ENCODE measurements around the gene LBX1. TPM values are rescaled to one million over a fixed set of nuclear protein-coding genes. Genes with fewer than 3 reads are reported as not detected.

LBX1 gene
- total RNA-seq, 2 donors from 2014 or later, result not detected

DNA sequence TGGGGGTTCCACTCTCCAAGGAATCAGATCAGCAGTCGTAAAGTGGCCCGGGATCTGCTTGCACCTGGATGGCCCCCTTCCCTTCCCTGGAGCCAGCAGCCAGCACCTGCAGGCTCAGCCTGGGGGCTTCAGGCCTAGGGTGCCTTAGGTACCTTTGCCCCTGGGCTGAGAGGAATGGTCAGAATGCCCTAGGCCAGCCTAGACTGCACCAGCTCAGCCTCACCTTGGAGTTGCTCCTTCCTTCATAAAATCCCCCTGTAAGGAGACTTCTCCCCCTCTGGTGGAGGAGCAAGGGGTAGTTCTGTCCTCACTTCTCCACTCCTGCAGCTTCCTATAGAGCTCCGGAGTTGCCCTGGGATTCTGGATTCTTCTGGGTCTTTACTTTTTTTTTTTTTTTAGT lies 32.4 kb upstream of the LBX1 start:
- TF ChIP-seq, protein P1, sequence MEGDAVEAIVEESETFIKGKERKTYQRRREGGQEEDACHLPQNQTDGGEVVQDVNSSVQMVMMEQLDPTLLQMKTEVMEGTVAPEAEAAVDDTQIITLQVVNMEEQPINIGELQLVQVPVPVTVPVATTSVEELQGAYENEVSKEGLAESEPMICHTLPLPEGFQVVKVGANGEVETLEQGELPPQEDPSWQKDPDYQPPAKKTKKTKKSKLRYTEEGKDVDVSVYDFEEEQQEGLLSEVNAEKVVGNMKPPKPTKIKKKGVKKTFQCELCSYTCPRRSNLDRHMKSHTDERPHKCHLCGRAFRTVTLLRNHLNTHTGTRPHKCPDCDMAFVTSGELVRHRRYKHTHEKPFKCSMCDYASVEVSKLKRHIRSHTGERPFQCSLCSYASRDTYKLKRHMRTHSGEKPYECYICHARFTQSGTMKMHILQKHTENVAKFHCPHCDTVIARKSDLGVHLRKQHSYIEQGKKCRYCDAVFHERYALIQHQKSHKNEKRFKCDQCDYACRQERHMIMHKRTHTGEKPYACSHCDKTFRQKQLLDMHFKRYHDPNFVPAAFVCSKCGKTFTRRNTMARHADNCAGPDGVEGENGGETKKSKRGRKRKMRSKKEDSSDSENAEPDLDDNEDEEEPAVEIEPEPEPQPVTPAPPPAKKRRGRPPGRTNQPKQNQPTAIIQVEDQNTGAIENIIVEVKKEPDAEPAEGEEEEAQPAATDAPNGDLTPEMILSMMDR (IDR thresholded peaks at IDR 0.05), result no peak
- no peaks in the 10 kb centered on the region for H3K36me3 ChIP-seq
- no peaks in the 10 kb centered on the region for H3K27me3 ChIP-seq (replicated peaks; ENCODE audit: insufficient read depth)
- H3K9me3 ChIP-seq, result peaks cover 6% of the 10 kb centered on the region
- DNase-seq (ENCODE audit: low spot score) (no peak), ATAC-seq (ENCODE audit: insufficient number of reproducible peaks, low FRiP score, low read depth) (no peak)
- no peak overlapping the region for H3K4me3 ChIP-seq
- no peaks in the 10 kb centered on the region for H3K4me1 ChIP-seq (ENCODE audit: control insufficient read depth in 1 of 2, low read depth in 2 of 2)
- no peak overlapping the region for H3K27ac ChIP-seq

DNA sequence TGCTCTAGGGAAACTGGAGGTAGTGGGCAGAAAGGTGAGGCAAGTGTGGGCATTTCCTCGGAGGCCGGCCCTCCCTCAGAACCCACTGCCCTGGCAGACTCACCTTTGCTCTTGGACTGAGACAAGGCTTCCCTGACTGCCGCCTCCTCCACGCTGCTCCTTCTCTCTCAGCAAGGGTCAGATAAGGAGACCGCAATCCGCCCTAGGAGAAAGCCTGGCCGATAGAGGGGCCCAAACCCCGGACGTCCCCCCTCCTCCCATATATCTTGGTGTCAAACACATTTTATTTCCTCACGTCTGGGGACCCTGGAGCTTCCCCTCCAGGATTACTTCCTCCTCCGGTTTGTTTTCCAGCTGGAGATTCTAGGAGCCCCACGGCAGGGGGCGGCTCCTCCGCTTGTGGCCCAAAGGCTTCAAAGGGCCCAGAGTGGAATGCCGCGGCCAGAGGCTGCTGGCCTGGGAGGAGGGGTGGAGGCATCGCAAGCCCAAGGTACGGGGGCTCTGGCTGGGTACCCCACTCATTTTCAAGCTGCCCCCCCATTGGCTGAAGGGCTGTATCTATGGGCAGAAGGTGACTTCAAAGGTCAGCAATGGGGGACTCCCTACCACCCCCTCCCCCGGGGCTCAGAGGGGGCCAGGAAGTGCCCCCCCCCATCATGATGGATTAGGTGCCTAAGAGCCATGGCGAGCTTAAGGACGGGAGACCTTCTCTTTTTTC lies 31.7 kb upstream of the LBX1 start:
- H3K27me3 ChIP-seq (replicated peaks; ENCODE audit: insufficient read depth), result no peaks in the 10 kb centered on the region
- no peak overlapping the region for H3K27ac ChIP-seq
- ATAC-seq (ENCODE audit: insufficient number of reproducible peaks, low FRiP score, low read depth) (no peak), DNase-seq (ENCODE audit: low spot score) (no peak)
- TF ChIP-seq, protein P1 (IDR thresholded peaks at IDR 0.05), result no peak
- H3K4me1 ChIP-seq (ENCODE audit: control insufficient read depth in 1 of 2, low read depth in 2 of 2), result no peaks in the 10 kb centered on the region
- no peaks in the 10 kb centered on the region for H3K36me3 ChIP-seq
- peaks cover 6% of the 10 kb centered on the region for H3K9me3 ChIP-seq
- H3K4me3 ChIP-seq, result no peak overlapping the region

GRCh38 chr10:101258179-101258885 lies 29.1 kb upstream of the LBX1 start:
- H3K4me1 ChIP-seq (ENCODE audit: control insufficient read depth in 1 of 2, low read depth in 2 of 2), result no peaks in the 10 kb centered on the region
- H3K27me3 ChIP-seq (replicated peaks; ENCODE audit: insufficient read depth), result no peaks in the 10 kb centered on the region
- H3K27ac ChIP-seq, result no peak overlapping the region
- H3K9me3 ChIP-seq, result peaks cover 6% of the 10 kb centered on the region
- H3K36me3 ChIP-seq, result no peaks in the 10 kb centered on the region
- no peak for ATAC-seq (ENCODE audit: insufficient number of reproducible peaks, low FRiP score, low read depth)
- TF ChIP-seq, protein P1 (IDR thresholded peaks at IDR 0.05), result no peak
- DNase-seq (ENCODE audit: low spot score), result no peak
- no peak overlapping the region for H3K4me3 ChIP-seq

GRCh38 chr10:101257491-101257890 lies 28.2 kb upstream of the LBX1 start:
- no peaks in the 10 kb centered on the region for H3K4me1 ChIP-seq (ENCODE audit: control insufficient read depth in 1 of 2, low read depth in 2 of 2)
- TF ChIP-seq, protein P1 (IDR thresholded peaks at IDR 0.05), result no peak
- peaks cover 6% of the 10 kb centered on the region for H3K9me3 ChIP-seq
- H3K36me3 ChIP-seq, result no peaks in the 10 kb centered on the region
- H3K27ac ChIP-seq, result no peak overlapping the region
- DNase-seq (ENCODE audit: low spot score) (no peak), ATAC-seq (ENCODE audit: insufficient number of reproducible peaks, low FRiP score, low read depth) (no peak)
- no peak overlapping the region for H3K4me3 ChIP-seq
- no peaks in the 10 kb centered on the region for H3K27me3 ChIP-seq (replicated peaks; ENCODE audit: insufficient read depth)

- H3K27me3 ChIP-seq (replicated peaks; ENCODE audit: insufficient read depth), result no peaks in the 10 kb centered on the region
- H3K9me3 ChIP-seq, result peaks cover 6% of the 10 kb centered on the region
- ATAC-seq (ENCODE audit: insufficient number of reproducible peaks, low FRiP score, low read depth) (no peak), DNase-seq (ENCODE audit: low spot score) (no peak)
- H3K4me1 ChIP-seq (ENCODE audit: control insufficient read depth in 1 of 2, low read depth in 2 of 2), result no peaks in the 10 kb centered on the region
- H3K27ac ChIP-seq, result no peak overlapping the region
- H3K36me3 ChIP-seq, result no peaks in the 10 kb centered on the region
- TF ChIP-seq, protein P1 (IDR thresholded peaks at IDR 0.05), result no peak
- no peak overlapping the region for H3K4me3 ChIP-seq
Observed at GRCh38 chr10:101257084-101257483, 27.8 kb upstream of the LBX1 start.

Data from thoracic aorta (tissue), 2 donors.